Upper lobe of left lung (tissue), 6 donors: ENCODE results near the gene NF2. TPM values are rescaled to one million over a fixed set of nuclear protein-coding genes. Genes with fewer than 3 reads are reported as not detected.

Source experiments
- ATAC-seq, 2 donors: fragments of 200-7000 bp; cut with Tn5 transposase; one replicate each; pipeline ENCODE4 v1.9.1; 2022; ENCODE audit warnings: mild to moderate bottlenecking in 2 of 2, moderate library complexity in 2 of 2; ENCODE audit not compliant: low FRiP score in 2 of 2
- DNase-seq, 2 donors: peaks; one replicate each; pipeline ENCODE4 v3.0.0-alpha.2; 2019 to 2020
- H3K27ac ChIP-seq, 4 donors: fragments of 200-600 bp; sonication (generic); one replicate each; pipeline ENCODE4 v1.5.1; 2016 to 2019
- H3K27me3 ChIP-seq, 4 donors: fragments of 200-600 bp; sonication (generic); one replicate each; pipeline ENCODE4 v1.5.1; 2017 to 2019
- H3K36me3 ChIP-seq, 4 donors: fragments of 200-600 bp; sonication (generic); one replicate each; pipeline ENCODE4 v1.5.1; 2016 to 2019
- H3K4me1 ChIP-seq, 4 donors: fragments of 200-600 bp; sonication (generic); one replicate each; pipeline ENCODE4 v1.5.1; 2018 to 2019
- H3K4me3 ChIP-seq, 4 donors: fragments of 200-600 bp; sonication (generic); one replicate each; pipeline ENCODE4 v1.5.1; 2017 to 2019; ENCODE audit warnings: mild to moderate bottlenecking in 2 of 4, moderate library complexity in 1 of 4
- H3K9me3 ChIP-seq, 4 donors: fragments of 200-600 bp; sonication (generic); one replicate each; pipeline ENCODE4 v1.5.1; 2018 to 2019
- CTCF ChIP-seq, 6 experiments: fragments of 450-650 bp in 4 of 6; fragments of 200-600 bp in 2 of 6; sonication (generic) in 2 of 6; IDR thresholded peaks; one replicate each; pipeline ENCODE4 v1.5.1; 2016 to 2019; ENCODE audit warnings: antibody characterized with exemption in 6 of 6
- EP300 ChIP-seq, 4 donors: sonication (generic); formaldehyde crosslinking; IDR thresholded peaks; one replicate each; pipeline ENCODE4 v1.5.1; 2017; ENCODE audit warnings: antibody characterized with exemption in 4 of 4, control low read depth in 2 of 4
- POLR2A ChIP-seq, 4 donors: fragments of 450-650 bp; IDR thresholded peaks; one replicate each; pipeline ENCODE4 v1.5.1; 2016 to 2017; ENCODE audit warnings: antibody characterized with exemption in 4 of 4, mild to moderate bottlenecking in 2 of 4
- POLR2AphosphoS5 ChIP-seq, 2 donors: sonication (generic); formaldehyde crosslinking; IDR thresholded peaks; one replicate each; pipeline ENCODE4 v1.5.1; 2017; ENCODE audit warnings: antibody characterized with exemption in 2 of 2
- WGBS, 2 donors: methylation state at CpG; one replicate each; pipeline ENCODE4 v1.1.5; 2017 to 2018; 5-methylcytosine and 5-hydroxymethylcytosine counted together
- total RNA-seq, 6 donors: library from RNA; depleted of rRNA in 4 of 6; stranded (reverse); fragments of >200 nt in 4 of 6; gene quantifications; one replicate each; pipeline versions ENCODE4 v1.1.0 to v1.2.1, GENCODE V29; 2016 to 2021
- donor health status: DM: no; HTN: no; CAD: no; lungs with moderate emphysema.
- donor health status: DM: no; HTN: yes; CAD: no; lungs with severe emphysema.

NF2 gene
- total RNA-seq, 6 donors from 2014 or later: 31.2 to 43.8 (median 41.3) TPM

- WGBS, 2 donors: 83 to 90% methylated on average over 2 to 3 of the region's 3 CpGs
- DNase-seq (no peak), ATAC-seq (no peak)
- Histone ChIP-seq H3K27me3 (no peaks in the 10 kb centered on the region), H3K9me3 (no peaks in the 10 kb centered on the region), H3K4me1 (peaks cover 3 to 6% (median 5%) of the 10 kb centered on the region in 4 donors), H3K4me3 (no peak overlapping the region), H3K36me3 (no peaks in the 10 kb centered on the region), H3K27ac (no peak overlapping the region)
- no peak for TF ChIP-seq EP300 (IDR thresholded peaks at IDR 0.05)
- TF ChIP-seq POLR2AphosphoS5 (IDR thresholded peaks at IDR 0.05): no peak
- no peak for TF ChIP-seq POLR2A (IDR thresholded peaks at IDR 0.05)
- TF ChIP-seq CTCF (IDR thresholded peaks at IDR 0.05): no peak
Measured at GRCh38 chr22:29598684-29599020, 4.8 kb upstream of the NF2 start.

GRCh38 chr22:29604076-29604360, 585 bp downstream of the NF2 start:
- ATAC-seq: no peak

GRCh38 chr22:29605527-29605850, 2.1 kb downstream of the NF2 start:
- Histone ChIP-seq H3K27ac (no peak overlapping the region), H3K9me3 (no peaks in the 10 kb centered on the region), H3K36me3 (no peaks in the 10 kb centered on the region), H3K4me3 (no peak overlapping the region), H3K4me1 (peaks cover 16 to 33% (median 20%) of the 10 kb centered on the region in 4 donors), H3K27me3 (no peaks in the 10 kb centered on the region)
- TF ChIP-seq POLR2AphosphoS5 (IDR thresholded peaks at IDR 0.05) (no peak), POLR2A (IDR thresholded peaks at IDR 0.05) (no peak), EP300 (IDR thresholded peaks at IDR 0.05) (no peak), CTCF (IDR thresholded peaks at IDR 0.05) (no peak)
- ATAC-seq: no peak
- WGBS, 2 donors: 93 to 96% methylated on average over 5 of the region's 5 CpGs
- no peak for DNase-seq

More at GRCh38 chr22:29604076-29604360, 585 bp downstream of the NF2 start:
- no peaks in the 10 kb centered on the region for H3K27me3 ChIP-seq
- H3K27ac ChIP-seq: peak overlapping the region; percentile 85 to 95 (median 94)
- WGBS, 2 donors: 0% methylated on average over 5 to 12 of the region's 12 CpGs
- H3K9me3 ChIP-seq: no peaks in the 10 kb centered on the region
- H3K4me3 ChIP-seq: peak overlapping the region; percentile 53 to 77 (median 71)
- H3K36me3 ChIP-seq: no peaks in the 10 kb centered on the region
- DNase-seq: peak in 1 of 2 donors; percentile 55
- no peak for TF ChIP-seq EP300 (IDR thresholded peaks at IDR 0.05)
- no peak for TF ChIP-seq POLR2A (IDR thresholded peaks at IDR 0.05)
- TF ChIP-seq POLR2AphosphoS5 (IDR thresholded peaks at IDR 0.05): no peak
- no peak for TF ChIP-seq CTCF (IDR thresholded peaks at IDR 0.05)
- H3K4me1 ChIP-seq: peaks cover 16 to 33% (median 20%) of the 10 kb centered on the region in 4 donors

GRCh38 chr22:29606320-29606719, 2.9 kb downstream of the NF2 start:
- ATAC-seq: no peak
- WGBS, 2 donors: 100% methylated on average over 3 of the region's 3 CpGs

More at GRCh38 chr22:29606320-29606719, 2.9 kb downstream of the NF2 start:
- no peaks in the 10 kb centered on the region for H3K36me3 ChIP-seq
- H3K4me1 ChIP-seq: peaks cover 16 to 33% (median 20%) of the 10 kb centered on the region in 4 donors
- no peak for TF ChIP-seq POLR2A (IDR thresholded peaks at IDR 0.05)
- TF ChIP-seq CTCF (IDR thresholded peaks at IDR 0.05): no peak
- no peak for TF ChIP-seq POLR2AphosphoS5 (IDR thresholded peaks at IDR 0.05)
- TF ChIP-seq EP300 (IDR thresholded peaks at IDR 0.05): no peak
- H3K4me3 ChIP-seq: no peak overlapping the region
- no peaks in the 10 kb centered on the region for H3K27me3 ChIP-seq
- DNase-seq: no peak
- H3K27ac ChIP-seq: no peak overlapping the region
- no peaks in the 10 kb centered on the region for H3K9me3 ChIP-seq
